ELR (cell line): ENCODE measurements around the gene PLXDC2.

Source experiments
- DNase-seq: peaks from one replicate; pipeline ENCODE4 v3.0.0-alpha.2; 2015; ENCODE audit warnings: low read depth

Gene PLXDC2

GRCh38 chr10:20048161-20048560, 231.9 kb downstream of the PLXDC2 start:
- DNase-seq: no peak

- no peak for DNase-seq
These were observed 241.9 kb downstream of the PLXDC2 start for GRCh38 chr10:20058135-20058534.

- no peak for DNase-seq
These were observed 243.0 kb downstream of the PLXDC2 start for GRCh38 chr10:20059084-20059835.

GRCh38 chr10:20065814-20066213, 249.6 kb downstream of the PLXDC2 start:
- DNase-seq: no peak

GRCh38 chr10:20073167-20073566, 256.9 kb downstream of the PLXDC2 start:
- DNase-seq: no peak

GRCh38 chr10:20075713-20076112, 259.5 kb downstream of the PLXDC2 start:
- DNase-seq: no peak

GRCh38 chr10:20084451-20084850, 268.2 kb downstream of the PLXDC2 start:
- DNase-seq: no peak

GRCh38 chr10:20085115-20085514, 268.9 kb downstream of the PLXDC2 start:
- DNase-seq: no peak

- no peak for DNase-seq
These were observed 271.1 kb downstream of the PLXDC2 start for GRCh38 chr10:20087353-20087752.

GRCh38 chr10:20088061-20088701, 271.9 kb downstream of the PLXDC2 start:
- no peak for DNase-seq

GRCh38 chr10:20089879-20090278, 273.6 kb downstream of the PLXDC2 start:
- no peak for DNase-seq

GRCh38 chr10:20090831-20091230, 274.6 kb downstream of the PLXDC2 start:
- DNase-seq: no peak

- DNase-seq: no peak
These were observed 275.5 kb downstream of the PLXDC2 start for GRCh38 chr10:20091698-20092097.

GRCh38 chr10:20093600-20093999, 277.4 kb downstream of the PLXDC2 start:
- no peak for DNase-seq

- no peak for DNase-seq
These were observed 278.2 kb downstream of the PLXDC2 start for GRCh38 chr10:20094226-20094976.

GRCh38 chr10:20100171-20100570, 283.9 kb downstream of the PLXDC2 start:
- no peak for DNase-seq

GRCh38 chr10:20105236-20105635, 289.0 kb downstream of the PLXDC2 start:
- no peak for DNase-seq

GRCh38 chr10:20105931-20106330, 289.7 kb downstream of the PLXDC2 start:
- DNase-seq: no peak

GRCh38 chr10:20108021-20108420, 291.8 kb downstream of the PLXDC2 start:
- no peak for DNase-seq

GRCh38 chr10:20109613-20110012, 293.4 kb downstream of the PLXDC2 start:
- DNase-seq: no peak

- DNase-seq: no peak
These were observed 294.2 kb downstream of the PLXDC2 start for GRCh38 chr10:20110125-20111100.

GRCh38 chr10:20114179-20114578, 297.9 kb downstream of the PLXDC2 start:
- no peak for DNase-seq
